Measurements from ENCODE around the gene PLD1.

DNA sequence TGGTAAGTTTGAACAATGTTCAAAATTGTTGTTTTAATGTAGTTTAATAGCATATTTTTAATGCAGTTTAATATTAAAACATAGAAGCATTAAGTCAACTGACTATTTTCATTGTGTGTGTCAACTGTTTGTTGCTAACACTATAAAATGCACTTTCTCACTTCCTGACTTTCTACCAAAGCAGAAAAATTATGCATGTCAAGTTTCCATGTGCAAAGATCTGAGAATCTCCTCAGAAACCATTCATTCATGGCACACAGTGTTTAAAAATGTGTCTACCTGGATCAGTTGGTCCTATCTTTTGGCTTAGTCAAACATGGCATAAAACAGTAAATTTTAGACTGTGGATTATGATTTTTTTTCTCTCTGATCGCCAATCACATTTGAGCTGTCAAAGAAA, 156.0 kb downstream of the PLD1 start:
- TF ChIP-seq, protein P1, sequence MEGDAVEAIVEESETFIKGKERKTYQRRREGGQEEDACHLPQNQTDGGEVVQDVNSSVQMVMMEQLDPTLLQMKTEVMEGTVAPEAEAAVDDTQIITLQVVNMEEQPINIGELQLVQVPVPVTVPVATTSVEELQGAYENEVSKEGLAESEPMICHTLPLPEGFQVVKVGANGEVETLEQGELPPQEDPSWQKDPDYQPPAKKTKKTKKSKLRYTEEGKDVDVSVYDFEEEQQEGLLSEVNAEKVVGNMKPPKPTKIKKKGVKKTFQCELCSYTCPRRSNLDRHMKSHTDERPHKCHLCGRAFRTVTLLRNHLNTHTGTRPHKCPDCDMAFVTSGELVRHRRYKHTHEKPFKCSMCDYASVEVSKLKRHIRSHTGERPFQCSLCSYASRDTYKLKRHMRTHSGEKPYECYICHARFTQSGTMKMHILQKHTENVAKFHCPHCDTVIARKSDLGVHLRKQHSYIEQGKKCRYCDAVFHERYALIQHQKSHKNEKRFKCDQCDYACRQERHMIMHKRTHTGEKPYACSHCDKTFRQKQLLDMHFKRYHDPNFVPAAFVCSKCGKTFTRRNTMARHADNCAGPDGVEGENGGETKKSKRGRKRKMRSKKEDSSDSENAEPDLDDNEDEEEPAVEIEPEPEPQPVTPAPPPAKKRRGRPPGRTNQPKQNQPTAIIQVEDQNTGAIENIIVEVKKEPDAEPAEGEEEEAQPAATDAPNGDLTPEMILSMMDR (IDR thresholded peaks at IDR 0.05): no peak
- TF ChIP-seq POLR2A (IDR thresholded peaks at IDR 0.05): no peak
- no peak for TF ChIP-seq POLR2AphosphoS5 (IDR thresholded peaks at IDR 0.05)
